Transverse colon (tissue), 4 donors: ENCODE measurements around the gene BTK. TPM values are rescaled to one million over a fixed set of nuclear protein-coding genes. Genes with fewer than 3 reads are reported as not detected.

Source experiments
- DNase-seq: peaks from one replicate; pipeline ENCODE4 v3.0.0-alpha.2; 2019
- H3K27ac ChIP-seq, 4 donors: fragments of 200-600 bp; sonication (generic); 2 replicates each; pipeline ENCODE4 v1.5.1; 2016 to 2018; ENCODE audit warnings: inconsistent platforms in 4 of 4
- H3K27me3 ChIP-seq: fragments of 200-600 bp; sonication (generic); 2 replicates; pipeline ENCODE4 v1.5.1; 2017; ENCODE audit warnings: inconsistent platforms
- H3K36me3 ChIP-seq, 4 donors: fragments of 200-600 bp; sonication (generic); 2 replicates each; pipeline ENCODE4 v1.5.1; 2017 to 2019; ENCODE audit warnings: inconsistent platforms in 4 of 4
- H3K4me1 ChIP-seq, 4 donors: fragments of 200-600 bp; sonication (generic); 2 replicates each; pipeline ENCODE4 v1.5.1; 2017 to 2020; ENCODE audit warnings: inconsistent platforms in 4 of 4
- H3K4me3 ChIP-seq, 4 donors: fragments of 200-600 bp; sonication (generic); 1 replicate in 1 of 4; 2 replicates in 3 of 4; pipeline versions ENCODE4 v1.5.1 to v1.6.1; 2017 to 2019; ENCODE audit warnings: inconsistent platforms in 4 of 4
- H3K9me3 ChIP-seq, 2 donors: fragments of 200-600 bp; sonication (generic); 2 replicates each; pipeline ENCODE4 v1.5.1; 2017 to 2019; ENCODE audit warnings: inconsistent platforms in 2 of 2
- EP300 ChIP-seq: sonication (generic); formaldehyde crosslinking; IDR thresholded peaks from one replicate; pipeline ENCODE4 v1.6.1; 2017; ENCODE audit warnings: antibody characterized with exemption, low read depth
- POLR2A ChIP-seq: fragments of 450-650 bp; IDR thresholded peaks from one replicate; pipeline ENCODE4 v1.6.1; 2016; ENCODE audit warnings: antibody characterized with exemption, mild to moderate bottlenecking, moderate library complexity
- POLR2AphosphoS5 ChIP-seq, 3 donors: sonication (generic); formaldehyde crosslinking; IDR thresholded peaks; one replicate each; pipeline ENCODE4 v1.6.1; 2016; ENCODE audit warnings: antibody characterized with exemption in 3 of 3
- WGBS, 2 donors: methylation state at CpG; one replicate each; pipeline ENCODE4 v1.1.5; 2018; ENCODE audit warnings: low coverage in 1 of 2; 5-methylcytosine and 5-hydroxymethylcytosine counted together
- in situ Hi-C, 4 donors: fragments of 200-750 bp; cut with MboI; loops; one replicate each; pipeline versions ENCODE4 v1.15.0 to v1.15.1; 2017; ENCODE audit warnings: low sequenced_read_pairs in 3 of 4, low pct_ligation_motif_present in 1 of 4, low pct_unique_long_range_greater_than_20kb in 1 of 4
- intact Hi-C: fragments of 100-400 bp; cut with DNase I; formaldehyde crosslinking; loops from one replicate; pipeline ENCODE4 v1.15.1; 2023; ENCODE audit warnings: low total_unique reads
- total RNA-seq, 4 donors: library from RNA; depleted of rRNA; stranded (reverse); fragments of >200 nt; gene quantifications; one replicate each; pipeline ENCODE4 v1.1.0, GENCODE V29; 2016
- TF ChIP-seq, protein P1 (sequence below), 5 experiments: fragments of 200-600 bp in 3 of 5; fragments of 450-650 bp in 2 of 5; sonication (generic) in 3 of 5; IDR thresholded peaks; 1 replicate in 2 of 5; 2 replicates in 3 of 5; pipeline ENCODE4 v1.5.1; 2016 to 2017; ENCODE audit warnings: antibody characterized with exemption in 5 of 5, inconsistent platforms in 3 of 5, mild to moderate bottlenecking in 2 of 5, moderate library complexity in 1 of 5

Gene BTK
- total RNA-seq, 4 donors from 2014 or later: 0.40 to 7.9 (median 4.4) TPM

- intact Hi-C loops (loop anchor here (10.0 kb wide), 1 partner anchor 335 kb away; no protein-coding TSS in a partner anchor), in situ Hi-C loops (loop anchor here in 2 of 4 donors (25.0 kb wide), 2 partner anchors 218 to 343 kb away; no protein-coding TSS in a partner anchor)
- WGBS, 2 donors: 59% methylated on average over 2 of the region's 2 CpGs; no CpG with 5 or more reads in 1 of the 2 donors
- H3K4me3 ChIP-seq: peak overlapping the region in 1 of 4 donors; percentile 64
- TF ChIP-seq POLR2AphosphoS5 (IDR thresholded peaks at IDR 0.05) (no peak), POLR2A (no peak), EP300 (no peak)
- TF ChIP-seq, protein P1, sequence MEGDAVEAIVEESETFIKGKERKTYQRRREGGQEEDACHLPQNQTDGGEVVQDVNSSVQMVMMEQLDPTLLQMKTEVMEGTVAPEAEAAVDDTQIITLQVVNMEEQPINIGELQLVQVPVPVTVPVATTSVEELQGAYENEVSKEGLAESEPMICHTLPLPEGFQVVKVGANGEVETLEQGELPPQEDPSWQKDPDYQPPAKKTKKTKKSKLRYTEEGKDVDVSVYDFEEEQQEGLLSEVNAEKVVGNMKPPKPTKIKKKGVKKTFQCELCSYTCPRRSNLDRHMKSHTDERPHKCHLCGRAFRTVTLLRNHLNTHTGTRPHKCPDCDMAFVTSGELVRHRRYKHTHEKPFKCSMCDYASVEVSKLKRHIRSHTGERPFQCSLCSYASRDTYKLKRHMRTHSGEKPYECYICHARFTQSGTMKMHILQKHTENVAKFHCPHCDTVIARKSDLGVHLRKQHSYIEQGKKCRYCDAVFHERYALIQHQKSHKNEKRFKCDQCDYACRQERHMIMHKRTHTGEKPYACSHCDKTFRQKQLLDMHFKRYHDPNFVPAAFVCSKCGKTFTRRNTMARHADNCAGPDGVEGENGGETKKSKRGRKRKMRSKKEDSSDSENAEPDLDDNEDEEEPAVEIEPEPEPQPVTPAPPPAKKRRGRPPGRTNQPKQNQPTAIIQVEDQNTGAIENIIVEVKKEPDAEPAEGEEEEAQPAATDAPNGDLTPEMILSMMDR (IDR thresholded peaks at IDR 0.05): no peak
- H3K27ac ChIP-seq: peak overlapping the region; percentile 84 to 95 (median 90)
- H3K9me3 ChIP-seq: no peaks in the 10 kb centered on the region
- no peaks in the 10 kb centered on the region for H3K27me3 ChIP-seq
- no peak for DNase-seq
- peaks cover 0 to 24% (median 5%) of the 10 kb centered on the region in 4 donors for H3K4me1 ChIP-seq
- H3K36me3 ChIP-seq: no peaks in the 10 kb centered on the region
These were observed 33.5 kb upstream of the BTK start for GRCh38 chrX:101419489-101419888.

- peak; percentile 59 for DNase-seq
- 0 to 28% methylated on average over 2 to 56 of the region's 56 CpGs for WGBS, 2 donors
- TF ChIP-seq EP300 (no peak), POLR2A (peak; percentile 37)
- intact Hi-C loops: loop anchor here (10.0 kb wide), 1 partner anchor 337 kb away; no protein-coding TSS in a partner anchor
- peak overlapping the region; percentile 29 to 64 (median 54) for H3K4me3 ChIP-seq
- peak overlapping the region; percentile 84 to 95 (median 90) for H3K27ac ChIP-seq
- no peaks in the 10 kb centered on the region for H3K9me3 ChIP-seq
- in situ Hi-C loops: loop anchor here in 2 of 4 donors (25.0 kb wide), 2 partner anchors 219 to 344 kb away; no protein-coding TSS in a partner anchor
- no peaks in the 10 kb centered on the region for H3K27me3 ChIP-seq
- no peaks in the 10 kb centered on the region for H3K36me3 ChIP-seq
- H3K4me1 ChIP-seq: peaks cover 0 to 24% (median 5%) of the 10 kb centered on the region in 4 donors
These were observed 32.2 kb upstream of the BTK start for GRCh38 chrX:101417981-101418841.

DNA sequence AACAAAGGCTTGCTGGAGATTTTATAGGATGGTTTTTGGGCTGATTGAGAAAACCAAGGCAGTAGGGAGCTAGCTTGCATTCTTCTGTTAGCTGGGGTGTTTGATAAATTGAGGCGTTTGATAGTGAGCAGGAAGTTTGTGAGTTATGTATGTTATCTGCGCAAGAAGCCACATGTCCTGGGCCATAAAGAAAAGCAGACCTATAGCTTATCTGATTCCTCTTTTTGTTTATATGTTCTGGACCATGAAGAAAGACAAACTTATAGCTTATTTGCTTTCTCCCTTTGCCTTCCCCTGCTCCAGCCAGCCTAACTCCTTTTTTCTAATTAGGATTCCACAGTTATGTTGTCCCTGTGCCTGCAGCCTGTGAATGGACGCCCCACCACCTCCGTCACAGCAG, 31.2 kb upstream of the BTK start:
- H3K4me1 ChIP-seq: peaks cover 0 to 24% (median 5%) of the 10 kb centered on the region in 4 donors
- intact Hi-C loops (loop anchor here (10.0 kb wide), 1 partner anchor 338 kb away; no protein-coding TSS in a partner anchor), in situ Hi-C loops (loop anchor here in 2 of 4 donors (25.0 kb wide), 2 partner anchors 220 to 345 kb away; no protein-coding TSS in a partner anchor)

DNA sequence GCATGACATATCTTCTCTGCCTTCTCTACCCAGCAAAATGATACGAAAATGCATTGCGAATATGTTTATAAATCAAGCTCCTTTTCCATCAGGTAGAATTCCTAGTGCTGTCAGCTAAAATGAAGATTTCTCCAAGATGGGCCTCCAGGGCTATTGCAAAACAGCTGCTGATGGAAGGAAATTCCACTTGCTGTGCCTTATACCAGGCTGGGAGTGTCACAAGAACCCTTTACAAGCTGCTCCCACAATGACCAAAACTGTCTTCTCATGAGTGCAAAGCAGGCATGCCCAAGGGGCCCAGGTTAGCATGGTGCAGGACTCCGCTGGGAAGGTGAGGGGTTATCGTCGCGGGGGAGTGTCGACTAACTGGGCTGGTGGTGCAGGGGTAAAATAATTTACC, 30.7 kb upstream of the BTK start:
- WGBS, 2 donors: 91% methylated on average over 7 of the region's 7 CpGs; no CpG with 5 or more reads in 1 of the 2 donors
- intact Hi-C loops: loop anchor here (10.0 kb wide), 1 partner anchor 338 kb away; no protein-coding TSS in a partner anchor
- TF ChIP-seq, protein P1 (IDR thresholded peaks at IDR 0.05): no peak
- TF ChIP-seq EP300: no peak
- TF ChIP-seq POLR2A: no peak
- TF ChIP-seq POLR2AphosphoS5 (IDR thresholded peaks at IDR 0.05): no peak
- in situ Hi-C loops: loop anchor here in 2 of 4 donors (25.0 kb wide), 2 partner anchors 221 to 346 kb away; no protein-coding TSS in a partner anchor
- no peaks in the 10 kb centered on the region for H3K36me3 ChIP-seq
- H3K9me3 ChIP-seq: no peaks in the 10 kb centered on the region
- no peak overlapping the region for H3K27ac ChIP-seq
- DNase-seq: no peak
- H3K27me3 ChIP-seq: no peaks in the 10 kb centered on the region
- peaks cover 0 to 28% (median 5%) of the 10 kb centered on the region in 4 donors for H3K4me1 ChIP-seq
- H3K4me3 ChIP-seq: no peak overlapping the region

More for the DNA sequence above, 31.2 kb upstream of the BTK start:
- Histone ChIP-seq H3K27me3 (no peaks in the 10 kb centered on the region), H3K27ac (peak overlapping the region; percentile 84 to 95 (median 90)), H3K9me3 (no peaks in the 10 kb centered on the region), H3K36me3 (no peaks in the 10 kb centered on the region), H3K4me3 (no peak overlapping the region)
- no peak for TF ChIP-seq POLR2AphosphoS5 (IDR thresholded peaks at IDR 0.05)
- no peak for TF ChIP-seq EP300
- TF ChIP-seq, protein P1 (IDR thresholded peaks at IDR 0.05): no peak
- no peak for TF ChIP-seq POLR2A
- 70 to 80% methylated on average over 3 to 4 of the region's 4 CpGs for WGBS, 2 donors
- no peak for DNase-seq
